Uterus (tissue), 2 donors: Measurements from ENCODE around the gene MR1.
A peak's percentile ranks its signal among the peaks of the same experiment; 100 is the strongest.

ENCODE experiments used
- CTCF ChIP-seq, 4 experiments: fragments of 200-600 bp in 2 of 4; fragments of 450-650 bp in 2 of 4; sonication (generic) in 2 of 4; IDR thresholded peaks; one replicate each; pipeline ENCODE4 v1.5.1; 2016 to 2019; ENCODE audit warnings: antibody characterized with exemption in 4 of 4, mild to moderate bottlenecking in 2 of 4, moderate library complexity in 1 of 4
- POLR2A ChIP-seq, 2 donors: fragments of 450-650 bp; IDR thresholded peaks; one replicate each; pipeline ENCODE4 v1.6.1; 2016; ENCODE audit warnings: antibody characterized with exemption in 2 of 2, mild to moderate bottlenecking in 1 of 2, moderate library complexity in 1 of 2

- no peak for TF ChIP-seq CTCF (IDR thresholded peaks at IDR 0.05)
- TF ChIP-seq POLR2A (IDR thresholded peaks at IDR 0.05) = peak; percentile 71 to 90
Observed at GRCh38 chr1:181105134-181106021, 71.6 kb downstream of the MR1 start.
